Activated gamma-delta T cell treated with Interleukin-2 at 50 U/mL for 16 hours (primary cell): Measurements from ENCODE around the gene LCN10.

Source experiments
- DNase-seq: peaks from one replicate; pipeline ENCODE4 v3.0.0-alpha.2; 2020

LCN10 gene

DNA sequence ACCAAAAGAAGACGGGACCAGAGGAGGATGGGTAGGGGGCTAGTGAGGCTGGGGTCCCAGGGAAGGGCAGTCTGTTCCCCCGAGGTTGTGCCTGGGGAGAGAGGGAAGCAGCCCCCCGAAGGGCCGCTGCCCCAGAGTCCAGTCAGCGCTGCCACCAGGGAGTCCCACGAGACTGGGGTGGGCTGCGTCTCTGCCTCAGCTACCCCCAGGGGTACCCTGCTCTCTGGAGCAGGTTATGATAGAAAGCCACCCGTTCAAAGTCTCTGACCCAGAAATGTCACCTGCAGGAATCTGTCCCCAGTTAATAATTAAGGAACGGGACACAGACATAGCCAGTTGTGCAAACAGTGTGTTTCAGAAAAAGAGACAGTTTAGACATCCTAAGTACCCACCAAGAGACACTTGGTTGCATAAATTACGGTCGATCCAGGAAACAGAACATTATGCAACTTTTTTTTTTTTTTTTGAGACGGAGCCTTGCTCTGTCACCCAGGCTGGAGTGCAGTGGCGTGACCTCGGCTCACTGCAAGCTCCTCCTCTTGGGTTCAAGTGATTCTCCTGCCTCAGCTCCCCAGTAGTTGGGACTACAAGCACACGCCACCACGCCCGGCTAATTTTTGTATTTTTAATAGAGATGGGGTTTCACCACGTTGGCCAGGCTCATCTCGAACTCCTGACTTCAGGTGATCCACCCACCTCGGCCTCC, 44.8 kb downstream of the LCN10 start:
- DNase-seq = no peak

DNA sequence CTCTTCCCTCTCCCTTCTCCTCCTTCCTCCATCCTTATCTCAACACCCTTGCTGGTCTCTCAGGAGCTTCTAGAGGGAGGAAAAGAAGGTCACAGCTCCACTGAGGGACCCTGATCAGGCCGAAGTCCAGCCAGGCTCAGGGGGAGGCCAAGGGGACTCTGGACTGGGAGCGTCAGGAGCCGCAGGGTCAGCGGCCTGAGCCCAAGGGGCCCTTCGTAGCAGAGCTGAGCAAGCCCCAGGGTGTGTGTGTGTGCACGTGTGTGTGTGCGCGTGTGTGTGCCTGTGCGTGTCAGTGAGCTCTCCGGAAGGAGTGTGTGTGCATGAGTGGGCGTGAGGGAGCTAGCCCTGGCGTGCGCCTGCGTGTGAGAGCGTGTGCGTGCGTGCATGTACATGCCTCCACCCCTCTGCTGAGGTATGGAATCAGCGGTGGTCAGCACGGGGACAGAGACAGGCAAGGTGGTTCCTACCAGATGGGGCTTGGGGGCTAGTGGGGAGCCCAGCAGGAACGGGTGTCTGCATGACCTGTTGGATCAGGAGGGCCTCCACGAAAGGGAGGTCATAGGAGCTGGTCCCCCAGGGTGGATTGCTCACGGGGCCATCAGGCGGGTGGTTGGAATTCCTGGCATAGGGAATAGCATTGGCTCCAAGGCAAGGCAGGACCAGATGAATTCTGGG, 45.5 kb downstream of the LCN10 start:
- DNase-seq = no peak

DNA sequence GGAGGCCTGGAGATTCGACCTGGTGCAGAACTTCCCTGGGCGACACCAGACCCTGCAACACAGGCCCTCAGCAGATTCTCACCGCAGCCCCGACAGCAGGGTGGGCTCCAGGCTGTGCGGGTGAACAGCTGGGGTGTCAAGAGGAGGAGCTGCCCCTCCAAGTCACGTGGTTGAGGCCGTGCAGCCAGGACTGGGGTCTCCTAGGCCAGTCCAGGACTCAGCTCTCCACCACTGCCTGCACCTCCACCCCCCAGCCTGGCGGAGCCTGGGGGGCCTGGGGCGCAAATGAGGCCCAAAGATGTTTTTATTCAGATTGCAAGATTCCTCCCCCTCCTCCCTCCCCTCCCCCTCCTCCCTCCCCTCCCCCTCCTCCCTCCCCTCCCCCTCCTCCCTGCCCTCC, 46.2 kb downstream of the LCN10 start:
- no peak for DNase-seq

DNA sequence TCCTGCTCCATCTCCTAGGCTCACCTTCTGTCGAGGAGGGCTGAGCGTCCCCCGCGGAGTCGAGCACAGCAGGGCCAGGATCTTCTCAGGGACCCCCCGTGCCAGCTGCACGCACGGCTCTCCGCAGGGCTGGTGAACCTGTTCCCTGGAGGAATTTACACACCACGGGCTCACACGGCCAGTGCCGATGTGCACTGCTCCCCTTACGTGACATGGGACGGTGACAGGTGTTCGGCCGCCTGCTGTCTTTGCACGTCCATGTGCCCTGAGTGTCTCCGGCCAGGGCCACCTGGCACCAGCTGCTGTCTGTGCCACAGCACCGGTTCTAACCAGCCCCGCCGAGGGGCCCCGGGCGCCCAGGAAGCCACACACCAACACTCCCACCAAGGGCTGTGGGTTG, 46.8 kb downstream of the LCN10 start:
- no peak for DNase-seq

DNA sequence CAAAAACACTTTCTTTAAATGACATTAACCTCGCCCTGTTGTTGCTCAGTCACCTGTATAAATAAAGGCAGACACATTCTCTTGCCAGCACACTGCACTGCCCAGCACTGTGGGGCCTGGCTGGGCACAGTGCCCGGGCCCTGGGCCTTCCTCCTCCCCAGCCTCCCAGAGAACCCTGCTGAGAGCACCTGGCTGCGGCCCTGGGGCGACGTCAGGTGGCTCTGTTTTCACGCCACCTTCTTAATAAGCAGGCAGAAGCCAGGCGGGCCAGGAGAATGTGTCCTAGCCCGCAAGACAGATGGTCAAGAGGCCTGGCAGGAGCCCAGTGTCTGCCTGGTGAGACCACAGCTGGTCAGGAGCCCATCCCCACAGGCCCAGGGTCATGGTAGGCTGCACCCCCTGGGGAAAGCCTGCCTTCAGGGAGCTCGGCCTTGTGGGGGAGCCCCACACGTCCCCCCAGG, 47.3 kb downstream of the LCN10 start:
- DNase-seq = no peak

DNA sequence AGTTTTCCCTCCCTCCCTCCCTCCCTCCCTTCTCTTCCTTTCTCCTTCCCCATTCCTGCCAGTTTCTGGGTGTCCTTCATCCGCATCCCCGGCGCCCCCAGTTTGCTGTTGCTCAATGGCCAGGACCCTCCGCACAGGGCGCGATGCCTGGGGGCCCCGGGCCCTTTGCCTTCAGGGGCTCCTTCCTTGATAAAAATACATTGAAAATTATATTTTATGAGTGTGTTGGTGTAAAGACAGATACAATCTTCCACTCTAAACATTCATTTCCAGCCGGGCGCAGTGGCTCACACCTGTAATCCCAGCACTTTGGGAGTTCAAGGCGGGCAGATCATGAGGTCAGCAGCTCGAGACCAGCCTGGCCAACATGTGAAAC, 47.9 kb downstream of the LCN10 start:
- DNase-seq = no peak

DNA sequence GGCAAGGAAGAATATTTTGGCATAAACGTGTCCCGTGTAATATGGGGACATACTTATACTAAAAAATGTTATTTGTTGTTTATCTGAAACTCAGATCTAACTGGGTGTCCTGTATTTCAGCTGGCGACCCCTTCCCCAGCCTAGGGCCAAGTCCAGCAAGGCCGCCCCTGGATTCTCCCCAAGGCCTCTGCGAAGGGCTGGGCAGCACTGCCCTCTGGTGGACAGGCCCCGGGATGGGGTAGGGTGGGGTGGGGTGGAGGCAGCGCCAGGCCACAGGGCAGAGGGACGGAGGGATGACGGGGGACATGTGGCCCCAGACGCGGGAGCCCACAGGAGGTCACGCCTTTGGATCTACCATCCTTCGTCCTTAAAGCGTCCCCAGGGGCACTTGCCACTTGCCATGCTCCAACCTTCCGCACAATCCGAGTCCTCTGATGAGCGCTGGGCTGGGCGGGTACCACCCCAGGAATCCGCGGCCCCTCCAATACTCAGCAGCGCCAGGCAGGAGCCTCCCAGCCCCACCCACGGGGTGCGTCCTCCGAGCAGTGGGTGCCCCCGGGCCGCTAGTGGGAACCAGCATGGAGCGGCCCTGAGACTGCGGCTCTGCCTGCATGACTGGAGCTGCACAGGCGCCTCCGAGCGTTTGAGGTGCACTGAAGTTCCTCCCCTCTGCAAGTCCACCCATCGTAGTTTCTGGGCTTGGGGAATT, 48.4 kb downstream of the LCN10 start:
- peak; percentile 21 for DNase-seq

DNA sequence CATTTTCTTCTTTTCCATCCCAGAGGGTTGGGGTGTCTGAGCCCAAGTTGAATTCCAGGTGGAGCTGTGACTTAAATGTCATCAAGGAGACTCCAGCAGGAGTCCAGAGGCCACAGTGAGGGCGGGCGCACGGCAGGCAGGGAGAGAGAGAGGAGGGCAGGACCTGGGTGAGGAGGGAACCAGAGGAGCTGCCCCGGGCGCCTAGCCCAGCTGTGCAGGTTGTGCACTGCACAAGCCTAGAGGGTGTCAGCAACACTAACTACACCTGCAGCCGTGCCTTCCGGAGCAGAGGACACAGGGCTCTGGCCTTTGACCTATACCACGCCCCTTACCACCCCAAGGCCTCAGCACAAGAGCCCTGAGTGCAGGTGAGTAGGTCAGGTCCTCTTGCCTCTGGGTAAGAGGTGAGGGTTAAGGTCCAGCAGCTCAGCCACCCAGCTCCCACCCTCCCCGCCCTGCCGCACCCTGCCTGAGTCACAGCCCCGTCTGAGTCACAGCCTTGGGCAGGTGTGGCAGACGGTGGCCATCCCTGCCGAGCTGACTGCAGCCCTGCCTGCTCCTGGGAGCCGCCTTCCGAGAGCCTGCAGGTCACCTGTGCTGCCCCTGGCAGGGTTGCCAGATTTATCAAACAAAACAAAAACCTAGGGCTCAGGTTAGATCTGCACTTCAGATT, 49.1 kb downstream of the LCN10 start:
- no peak for DNase-seq

DNA sequence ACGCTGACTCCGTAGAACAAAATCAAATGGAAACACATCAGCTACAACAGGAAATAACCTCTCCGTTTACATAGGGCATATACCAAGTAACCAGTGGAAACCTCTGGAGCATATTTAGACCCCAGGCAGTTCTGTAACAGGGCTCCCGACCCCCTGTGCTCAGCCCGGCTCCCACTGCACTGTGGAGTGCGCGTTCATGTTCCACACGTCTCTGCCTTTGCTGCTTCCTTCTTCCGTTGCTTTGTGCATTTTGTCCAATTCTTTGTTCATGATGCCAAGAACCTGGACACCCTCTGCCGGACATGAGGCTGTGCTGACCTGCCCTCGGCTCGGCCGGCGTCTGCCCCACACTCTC, 49.6 kb downstream of the LCN10 start:
- DNase-seq = no peak

DNA sequence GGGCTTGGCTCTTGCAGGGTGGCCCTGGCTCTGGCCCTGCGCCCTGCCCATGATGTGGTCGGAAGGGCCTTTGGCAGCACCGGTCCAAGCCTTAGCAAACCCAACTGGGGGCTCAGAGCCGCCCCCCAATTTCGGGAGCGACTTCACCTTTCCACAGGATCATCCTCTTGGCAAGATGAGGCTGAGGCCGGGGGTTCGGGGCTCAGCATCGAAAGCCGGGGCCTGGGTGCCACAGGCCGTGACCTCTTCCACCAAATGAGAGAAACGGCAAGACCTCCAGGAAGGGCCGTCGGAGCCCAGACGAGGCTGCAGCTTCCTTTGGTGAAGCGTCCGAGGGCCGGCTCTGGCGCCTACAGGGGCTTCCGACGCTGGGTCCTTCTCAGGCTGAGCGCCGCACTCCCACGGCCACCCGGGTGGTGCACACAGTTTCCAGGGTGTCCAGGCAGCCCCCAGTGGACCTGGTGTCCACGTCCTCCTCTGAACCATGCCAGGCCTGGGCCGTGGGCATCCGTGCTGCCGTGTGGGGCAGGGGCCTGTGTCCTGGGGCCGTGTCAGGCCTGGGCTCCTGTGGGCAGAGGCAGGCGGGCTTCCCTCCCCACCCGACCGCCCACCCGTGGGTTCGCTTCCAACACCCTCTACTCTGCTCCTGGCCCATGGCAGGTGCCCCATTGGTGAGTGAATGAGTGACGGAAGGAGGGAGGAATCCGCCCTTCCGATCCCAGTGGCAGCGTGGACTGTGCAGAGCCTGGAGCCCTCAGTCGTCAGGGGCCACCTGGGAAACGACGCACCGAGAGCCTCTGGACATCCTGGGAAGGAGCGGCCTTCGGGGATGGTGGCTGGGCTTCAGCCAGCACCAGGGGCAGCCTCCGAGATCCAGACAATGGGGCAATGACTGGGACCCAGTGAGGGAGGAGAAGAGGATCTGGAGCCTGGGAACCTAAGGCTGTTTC, 50.3 kb downstream of the LCN10 start:
- DNase-seq = no peak

DNA sequence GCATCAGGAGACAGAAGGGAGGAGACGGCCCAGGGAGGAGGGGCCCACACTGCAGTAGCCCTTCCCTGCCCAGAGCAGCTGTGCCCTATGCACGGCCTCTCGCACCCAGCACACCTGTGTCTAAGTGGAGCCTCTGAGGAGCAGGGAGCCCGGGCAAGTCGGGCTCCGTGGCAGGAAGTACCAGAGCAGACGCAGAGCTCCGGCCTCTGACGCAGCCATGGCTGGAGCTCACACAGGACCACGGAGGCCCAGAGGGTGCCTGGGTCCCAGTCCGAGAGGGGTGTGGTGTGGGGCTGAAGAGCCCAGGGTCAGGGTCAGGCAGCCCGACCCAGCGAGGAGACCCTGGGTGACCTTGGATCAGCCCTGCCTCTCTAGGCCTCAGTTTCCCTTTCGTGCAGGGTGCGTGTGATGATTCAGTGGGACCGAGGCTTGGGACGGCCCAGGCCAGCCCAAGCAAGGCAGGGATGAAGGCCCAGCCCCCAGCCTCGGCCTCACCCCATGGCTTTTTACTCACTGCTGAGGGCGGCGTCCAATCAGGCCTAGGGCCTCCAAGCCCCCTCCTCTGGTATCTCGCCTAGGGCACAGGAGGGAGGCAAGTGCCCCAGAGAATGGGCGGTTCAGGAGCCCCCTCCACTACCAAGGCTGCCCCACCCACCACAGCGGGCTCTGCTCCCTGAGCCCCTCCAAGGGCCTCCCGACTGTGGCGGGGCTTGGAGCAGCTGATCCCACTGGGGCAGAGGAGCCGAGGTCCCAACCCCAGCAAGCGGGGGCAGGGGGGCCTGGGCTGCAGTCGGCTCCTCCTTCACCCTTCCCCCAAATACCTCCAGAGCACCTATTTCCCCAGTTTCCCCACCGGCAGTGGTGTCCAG, 51.2 kb downstream of the LCN10 start:
- DNase-seq = no peak

DNA sequence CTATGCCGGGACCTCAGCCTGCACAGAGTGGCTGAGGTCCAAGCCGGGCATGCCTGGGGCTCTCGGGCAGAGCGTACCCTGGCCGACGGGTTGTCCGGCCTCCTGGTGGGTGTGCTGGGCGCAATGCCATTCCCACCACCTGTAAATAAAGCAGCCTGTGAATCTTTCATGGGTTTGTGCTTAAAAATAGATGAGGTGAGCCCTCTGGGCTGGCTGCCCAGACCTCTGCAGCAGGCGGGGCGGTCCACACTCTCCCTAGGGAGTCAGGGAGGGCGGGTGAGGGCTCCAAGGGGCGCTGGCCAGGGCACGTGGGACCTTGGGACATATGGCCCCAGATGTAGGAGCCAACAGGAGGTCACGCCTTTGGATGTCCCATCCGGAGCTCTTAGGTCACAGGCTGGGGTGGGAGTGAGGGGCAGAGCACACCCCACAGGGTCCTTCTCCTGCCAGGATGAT, 51.9 kb downstream of the LCN10 start:
- no peak for DNase-seq

DNA sequence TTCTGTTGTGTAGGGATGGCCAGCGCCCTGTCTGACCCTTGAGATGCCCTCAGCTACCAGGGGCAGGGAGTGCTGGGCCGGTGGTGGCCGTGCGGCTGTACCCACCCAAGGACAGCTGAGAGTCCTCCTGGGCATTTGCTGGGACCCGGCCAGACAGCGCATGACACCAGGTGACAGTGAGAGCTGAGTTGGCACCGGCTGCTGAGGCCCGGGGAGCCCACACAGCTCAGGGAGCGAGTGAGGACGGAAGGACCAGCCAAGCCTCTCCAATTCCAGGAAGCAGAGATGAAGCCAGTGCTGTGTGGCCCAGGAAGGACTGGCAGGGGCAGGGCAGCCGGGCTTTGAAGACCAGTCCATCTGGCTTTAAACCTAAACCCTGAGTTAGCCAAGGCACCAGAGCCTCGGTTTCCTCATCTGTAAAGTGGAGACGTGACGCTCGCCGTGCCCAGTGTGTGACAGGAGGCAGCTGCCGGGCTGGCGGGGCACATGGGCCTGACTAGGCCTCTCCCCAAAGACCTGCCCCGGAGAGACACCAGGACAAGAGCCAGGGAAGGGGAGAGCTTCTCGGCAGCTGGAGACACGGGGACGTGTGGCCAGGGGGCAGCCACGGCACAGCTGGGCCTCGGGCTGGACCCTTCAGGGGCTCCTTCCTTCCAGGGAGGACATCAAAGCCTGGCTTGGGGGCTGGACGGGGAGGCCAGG, 52.5 kb downstream of the LCN10 start:
- no peak for DNase-seq

DNA sequence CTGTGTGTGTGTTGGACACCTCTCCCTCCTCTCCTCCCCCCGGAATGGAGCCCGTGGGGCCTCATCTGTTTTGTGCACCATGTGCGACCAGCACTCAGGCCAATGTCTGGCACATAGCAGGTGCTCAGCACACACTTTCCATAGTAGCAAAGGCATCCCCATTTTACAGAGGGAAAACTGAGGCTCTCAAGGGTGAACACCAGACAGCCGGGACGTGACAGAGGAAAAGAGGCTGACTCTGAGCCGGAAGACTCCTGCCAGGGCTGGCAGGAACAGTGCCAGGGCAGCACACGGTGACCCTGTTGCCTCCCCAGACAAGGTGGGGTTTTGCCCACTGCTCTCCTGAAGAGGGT, 53.7 kb downstream of the LCN10 start:
- DNase-seq = no peak

DNA sequence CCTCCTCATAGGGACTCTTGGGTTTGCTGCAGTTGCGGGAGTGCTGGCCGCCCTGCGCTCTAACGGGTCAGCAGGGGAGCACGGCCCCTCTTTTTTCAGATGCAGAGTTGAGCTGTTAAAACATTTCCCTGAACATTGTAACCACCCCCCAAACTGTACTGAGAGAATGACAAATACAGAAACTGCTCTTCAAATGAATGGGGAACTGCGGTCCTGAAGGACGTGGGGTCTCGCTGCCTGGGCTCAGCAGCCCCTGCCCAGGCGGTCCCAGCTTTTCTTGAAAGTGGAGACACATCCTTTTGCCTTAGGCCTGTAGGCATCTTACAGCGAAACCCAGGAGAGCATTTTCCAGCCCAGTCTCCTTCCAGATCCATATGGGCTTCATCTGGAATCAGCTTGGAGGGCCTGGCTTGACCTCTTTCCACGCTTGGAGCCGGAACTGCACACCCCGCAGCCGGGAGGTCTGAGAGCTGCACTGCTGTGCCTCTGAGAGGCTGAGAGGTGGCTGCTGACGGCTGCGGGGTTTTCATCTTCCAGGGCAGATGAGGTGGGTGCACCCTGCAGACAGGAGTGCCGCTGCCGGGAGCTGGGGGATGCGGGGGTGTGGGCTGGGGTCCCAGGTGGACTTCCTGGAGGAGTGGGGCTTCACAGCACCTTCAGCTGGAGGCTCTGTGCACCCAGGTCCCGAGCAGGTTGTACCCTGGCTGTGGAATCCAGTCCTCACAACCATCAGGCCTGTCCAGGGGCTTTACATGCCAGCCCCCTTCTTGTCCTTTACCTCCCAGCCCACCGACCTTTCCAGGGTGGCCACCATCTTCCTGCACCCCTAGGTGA, 54.2 kb downstream of the LCN10 start:
- DNase-seq = no peak
